ENCODE measurements around the gene CLIC3.

The CLIC3 gene

DNA sequence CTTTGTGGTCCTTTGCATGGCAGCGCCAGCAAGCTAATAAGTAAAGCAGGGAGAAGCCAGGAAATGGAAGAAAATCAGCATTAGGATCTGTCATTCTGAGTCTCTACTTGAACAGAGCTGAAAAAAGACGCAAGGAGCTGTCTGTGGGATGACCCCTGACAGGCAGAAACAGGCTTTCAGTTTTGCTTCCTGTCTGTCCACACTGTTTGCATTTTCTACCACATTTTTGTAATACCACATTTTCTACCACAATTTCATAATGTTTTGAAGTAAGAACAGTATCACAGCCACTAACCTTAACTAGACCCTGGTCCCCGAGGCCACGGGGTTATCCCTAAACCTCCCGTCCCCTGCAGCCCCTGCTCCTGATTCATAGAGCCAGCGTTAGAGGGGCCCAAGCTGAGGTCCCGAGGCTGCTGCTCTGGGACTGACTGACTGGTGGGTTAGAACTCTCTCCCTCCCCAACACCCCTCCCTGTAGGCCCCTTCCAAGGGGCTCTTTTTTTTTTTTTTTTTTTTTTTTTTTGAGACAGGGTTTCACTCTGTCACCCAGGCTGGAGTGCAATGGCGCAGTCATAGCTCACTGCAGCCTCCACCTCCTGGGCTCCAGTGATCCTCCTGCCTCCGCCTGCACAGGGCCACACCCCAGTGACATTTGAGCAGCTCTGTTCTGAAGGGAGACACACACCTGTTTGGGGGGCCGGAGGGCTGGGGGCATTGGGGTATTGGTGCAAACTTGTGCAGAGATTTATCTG lies 4.0 kb upstream of the CLIC3 start:
- no peak for DNase-seq (ENCODE audit: low read depth)

DNA sequence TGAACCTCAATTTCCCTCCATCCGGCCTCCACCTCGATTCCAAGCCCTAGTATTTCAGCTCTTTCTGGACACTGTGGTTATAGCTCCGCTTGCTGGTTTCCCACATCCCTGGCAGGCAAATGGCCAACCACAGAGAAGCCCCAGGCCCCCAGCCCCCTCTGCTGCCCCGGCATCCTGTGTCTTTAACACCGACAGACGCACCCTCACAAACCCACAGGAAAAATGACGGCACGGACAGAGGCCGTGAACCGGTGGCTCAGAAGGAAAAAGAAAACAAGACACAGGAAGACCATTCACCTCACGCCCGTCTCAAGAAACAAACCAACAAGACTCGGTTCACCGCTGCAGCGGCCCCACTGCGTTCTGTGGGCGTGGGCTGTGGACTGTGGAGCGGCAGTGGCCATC lies 1.5 kb upstream of the CLIC3 start:
- DNase-seq (ENCODE audit: low read depth) = no peak

DNA sequence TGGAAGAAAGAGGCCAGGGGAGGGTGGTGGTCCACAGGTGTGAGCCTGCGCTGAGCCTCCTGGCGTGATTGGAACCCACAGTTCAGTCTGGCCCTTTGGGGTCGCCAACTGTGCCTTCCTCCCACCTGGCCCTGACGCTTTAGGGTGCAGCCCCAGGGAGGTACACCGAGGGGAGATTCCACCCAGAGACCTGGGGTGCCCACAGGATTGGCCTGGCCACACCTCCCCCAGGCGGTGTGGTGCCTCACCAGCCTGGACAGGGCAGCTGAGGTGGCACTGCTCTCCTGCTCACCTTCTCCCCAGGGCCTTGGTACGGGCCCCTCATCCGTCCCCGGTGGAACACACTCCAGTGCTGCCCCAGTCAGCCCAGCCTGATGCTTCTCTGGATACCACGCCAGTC lies 1.0 kb upstream of the CLIC3 start:
- DNase-seq (ENCODE audit: low read depth) = no peak

DNA sequence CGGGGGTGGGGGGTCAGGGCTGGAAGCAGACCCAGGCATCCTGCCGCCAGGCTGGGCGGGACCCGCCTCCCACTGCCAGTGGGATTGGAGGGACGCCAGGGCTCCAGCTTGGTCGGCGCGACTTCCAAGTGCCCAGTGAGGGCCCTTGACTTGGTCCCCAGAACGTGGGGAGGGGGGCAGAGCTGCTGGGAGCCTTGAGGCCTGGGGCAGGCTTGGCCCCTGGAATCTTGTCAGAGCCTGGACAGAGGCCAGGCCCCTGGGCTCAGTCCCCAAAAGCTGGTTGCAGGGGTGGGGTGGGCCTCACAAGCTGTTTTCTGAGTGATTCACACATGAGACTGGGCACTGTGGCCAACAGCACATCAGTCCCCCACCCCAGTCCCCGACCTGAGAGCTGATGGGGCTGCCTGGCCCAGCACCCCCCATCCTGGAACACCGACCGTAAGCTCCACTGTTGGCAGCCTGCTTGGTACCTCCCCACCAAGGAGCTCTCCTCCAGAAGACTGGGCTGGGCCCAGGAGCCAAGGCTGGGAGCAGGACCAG lies 526 bp downstream of the CLIC3 start:
- no peak for DNase-seq (ENCODE audit: low read depth)

DNA sequence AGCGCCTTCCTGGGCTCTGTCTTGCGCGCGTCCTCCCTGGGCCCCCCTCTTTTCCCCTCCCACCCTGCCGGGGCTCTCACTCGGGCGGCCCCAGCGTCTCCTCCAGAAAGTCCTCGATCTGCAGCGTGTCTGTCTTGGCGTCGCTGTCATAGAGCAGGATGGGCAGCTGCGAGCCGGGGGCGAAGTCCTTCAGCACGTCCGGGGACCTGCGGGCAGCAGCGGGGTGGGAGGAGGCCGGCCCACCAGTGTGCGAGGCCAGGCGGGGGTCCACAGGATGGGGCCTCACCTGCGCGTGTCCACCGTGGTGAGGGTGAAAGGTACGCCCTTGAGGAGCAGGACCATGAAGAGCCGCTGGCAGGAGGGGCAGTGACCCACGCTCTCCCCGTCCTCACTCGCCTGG lies 1.0 kb downstream of the CLIC3 start:
- no peak for DNase-seq (ENCODE audit: low read depth)

DNA sequence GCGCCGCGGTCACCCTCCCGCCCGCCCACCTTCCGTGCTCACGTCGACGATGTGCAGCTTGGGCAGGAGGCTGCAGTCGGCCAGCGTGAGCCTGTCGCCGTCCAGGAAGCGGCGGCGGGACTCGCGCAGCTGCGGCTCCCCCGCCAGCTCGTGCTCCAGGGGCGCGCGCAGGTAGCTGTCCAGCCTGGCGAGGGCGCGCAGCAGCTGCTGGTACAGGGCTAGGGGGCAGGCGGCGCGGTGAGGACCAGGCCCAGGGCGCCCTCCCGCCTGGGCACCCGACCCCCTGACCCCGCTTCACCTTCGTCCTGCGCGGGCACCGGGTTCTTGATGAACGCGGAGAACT lies 1.5 kb downstream of the CLIC3 start:
- no peak for DNase-seq (ENCODE audit: low read depth)

DNA sequence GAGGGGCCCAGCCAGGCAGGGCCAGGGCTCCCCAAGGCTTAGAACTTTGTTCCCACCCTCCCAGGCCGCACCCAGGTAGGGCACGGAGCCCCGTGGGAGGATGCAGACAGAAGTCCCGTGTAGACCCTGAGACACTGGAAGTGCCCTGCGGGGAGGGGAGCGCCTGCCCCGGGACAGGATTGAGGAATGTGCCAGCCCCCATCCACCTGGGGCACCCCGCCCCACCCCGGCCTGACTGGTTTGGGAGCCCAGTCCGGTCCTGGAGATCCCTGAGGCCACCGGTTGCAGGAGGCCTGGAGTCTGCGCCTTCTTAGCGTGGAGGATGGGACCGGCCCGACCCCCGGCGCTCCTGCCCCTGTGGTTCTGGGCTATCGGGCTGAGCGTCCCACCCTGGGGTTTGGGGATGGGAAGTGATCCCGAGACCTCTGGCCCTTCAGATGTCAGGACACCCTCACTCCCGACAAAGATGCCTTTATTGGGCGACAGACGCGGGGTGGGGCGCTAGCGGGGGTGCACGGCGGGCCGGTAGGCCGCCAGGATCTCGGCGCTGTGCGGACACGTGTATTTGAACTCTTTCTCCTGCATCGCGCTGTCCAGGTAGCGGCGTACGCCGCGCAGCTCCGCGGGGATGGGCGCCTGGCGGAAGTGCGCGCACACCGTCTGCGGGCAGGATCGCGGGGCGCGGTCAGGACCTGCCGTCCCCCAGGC lies 2.0 kb downstream of the CLIC3 start:
- no peak for DNase-seq (ENCODE audit: low read depth)

DNA sequence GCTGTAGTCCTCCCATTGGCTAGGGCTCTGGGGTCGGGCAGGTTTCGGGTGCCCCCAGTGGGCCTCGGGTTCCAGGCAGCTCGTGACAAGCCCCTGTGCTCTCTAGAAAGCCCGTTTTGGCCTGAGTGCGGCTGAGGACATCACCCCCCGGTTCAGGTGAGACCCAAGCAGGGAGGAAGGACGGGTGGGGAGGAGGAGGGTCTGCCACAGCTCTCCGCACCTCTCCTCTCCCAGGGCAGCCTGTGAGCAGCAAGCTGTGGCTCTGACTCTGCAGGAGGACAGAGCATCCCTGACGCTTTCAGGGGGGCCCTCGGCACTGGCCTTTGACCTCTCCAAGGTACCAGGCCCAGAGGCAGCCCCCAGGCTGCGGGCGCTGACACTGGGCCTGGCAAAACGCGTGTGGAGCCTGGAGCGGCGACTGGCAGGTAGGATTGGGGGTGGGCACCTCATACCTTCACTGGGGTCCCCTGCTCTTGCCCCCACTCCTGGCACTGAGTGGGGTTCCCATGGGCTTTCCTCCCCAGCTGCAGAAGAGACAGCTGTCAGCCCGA lies 3.5 kb downstream of the CLIC3 start:
- no peak for DNase-seq (ENCODE audit: low read depth)

DNA sequence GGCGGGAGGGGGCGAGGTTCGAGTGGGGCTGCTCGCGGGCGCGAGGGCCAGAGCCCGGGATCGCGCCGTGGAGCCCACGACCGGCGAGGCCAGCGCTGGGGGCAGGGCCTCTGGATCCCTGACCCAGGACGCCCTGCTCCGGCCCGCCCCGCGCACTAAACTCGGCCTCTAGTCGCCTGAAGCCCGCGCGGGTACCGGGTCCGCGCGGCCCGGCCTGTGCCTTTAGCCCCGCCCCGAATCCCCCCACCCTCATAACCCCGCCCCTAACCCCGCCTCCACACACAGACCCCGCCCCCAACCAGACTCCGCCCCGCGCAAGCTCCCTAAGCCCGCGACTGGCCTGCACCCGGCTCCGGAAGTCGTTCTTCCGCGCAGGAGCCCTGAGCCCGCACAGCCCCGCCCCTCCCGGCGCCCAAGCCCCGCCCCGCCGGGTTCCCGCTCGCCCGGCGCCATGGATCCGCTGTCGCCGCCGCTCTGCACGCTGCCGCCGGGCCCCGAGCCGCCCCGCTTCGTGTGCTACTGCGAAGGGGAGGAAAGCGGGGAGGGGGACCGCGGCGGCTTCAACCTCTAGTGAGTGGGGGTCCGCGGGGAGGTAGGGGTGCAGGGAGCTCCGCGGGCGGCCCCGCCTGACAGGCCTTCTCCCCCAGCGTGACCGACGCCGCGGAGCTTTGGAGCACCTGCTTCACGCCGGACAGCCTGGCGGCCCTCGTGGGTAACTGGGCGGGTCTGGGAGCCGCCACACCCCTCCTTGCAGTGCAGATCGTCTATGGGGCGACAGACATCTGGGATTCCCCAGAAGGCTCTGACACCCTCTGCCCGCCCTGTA lies 4.2 kb downstream of the CLIC3 start, which contains the start of gene PAXX:
Gene PAXX (plus strand): TSS at position 430 of the 826 bp plus-strand sequence. CDS start 22 bp downstream, at position 452.
- DNase-seq (ENCODE audit: low read depth) = peak; percentile 88

DNA sequence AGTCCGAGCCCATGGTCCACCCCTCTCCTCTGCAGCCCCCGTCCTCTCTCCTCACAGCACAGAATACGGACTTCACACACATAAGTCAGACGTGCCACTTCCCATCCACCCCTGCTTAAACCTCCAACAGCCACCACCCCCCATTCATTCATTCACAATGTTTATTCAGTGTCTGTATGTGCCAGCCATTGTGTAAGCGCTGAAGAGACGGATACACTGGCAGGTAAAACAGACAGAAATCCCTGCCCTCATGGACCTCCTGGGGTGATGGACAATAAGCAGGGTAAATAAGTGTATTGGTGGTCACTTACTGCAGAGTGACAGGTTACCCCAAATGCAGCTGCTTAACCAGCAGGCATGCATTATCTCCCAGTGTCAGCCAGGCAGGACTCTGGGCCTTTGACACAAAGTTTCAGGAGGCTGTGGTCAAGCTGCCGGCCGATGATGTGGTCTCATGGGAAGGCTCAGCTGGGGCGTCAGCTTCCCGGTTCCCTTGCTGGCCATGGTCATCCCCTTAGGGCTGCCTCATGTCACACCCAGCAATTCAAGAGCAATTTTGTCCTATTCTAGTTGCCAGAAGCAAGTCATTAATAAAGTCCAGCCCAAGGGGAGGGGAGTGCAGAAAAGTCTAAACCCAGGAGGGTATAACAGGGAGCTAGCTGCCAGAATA lies 6.0 kb downstream of the CLIC3 start:
- no peak for DNase-seq (ENCODE audit: low read depth)

DNA sequence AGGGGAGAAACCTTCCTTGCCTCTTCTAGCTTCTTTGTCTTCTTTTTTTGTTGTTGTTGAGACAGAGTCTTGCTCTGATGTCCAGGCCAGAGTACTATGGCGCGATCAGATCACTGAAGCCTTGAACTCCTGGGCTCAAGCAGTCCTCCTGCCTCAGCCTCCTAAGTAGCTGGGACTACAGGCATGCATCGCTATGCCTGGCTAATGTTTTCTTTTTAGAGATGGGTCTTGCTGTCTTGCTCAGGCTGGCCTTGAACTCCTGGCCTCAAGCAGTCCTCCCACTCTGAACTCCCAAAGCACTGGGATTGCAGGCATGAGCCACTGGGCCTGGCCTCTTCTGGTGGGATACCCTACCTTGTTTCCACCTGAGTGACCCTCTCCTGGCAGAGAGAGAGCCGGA lies 7.5 kb downstream of the CLIC3 start:
- no peak for DNase-seq (ENCODE audit: low read depth)

DNA sequence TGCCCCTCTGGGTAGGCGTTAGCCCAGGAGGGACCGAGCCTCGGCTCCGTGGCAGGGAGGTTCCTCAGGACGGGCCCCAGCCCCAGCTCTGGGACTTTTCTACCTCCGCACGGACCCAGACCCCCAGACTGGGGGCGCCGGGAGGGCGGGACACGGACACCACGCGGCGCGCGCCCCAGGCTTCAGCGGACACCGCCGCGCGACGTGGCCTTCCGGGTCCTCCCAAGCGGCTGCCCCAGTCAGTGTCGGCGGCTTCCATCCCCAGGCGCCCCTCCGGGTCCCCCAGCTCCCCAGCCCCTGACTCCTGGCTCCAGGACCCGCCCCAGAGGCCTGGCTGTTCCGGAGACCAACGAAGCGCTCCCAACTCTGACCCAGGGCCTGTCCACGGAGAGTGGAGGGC lies 10.5 kb downstream of the CLIC3 start:
- no peak for DNase-seq (ENCODE audit: low read depth)

DNA sequence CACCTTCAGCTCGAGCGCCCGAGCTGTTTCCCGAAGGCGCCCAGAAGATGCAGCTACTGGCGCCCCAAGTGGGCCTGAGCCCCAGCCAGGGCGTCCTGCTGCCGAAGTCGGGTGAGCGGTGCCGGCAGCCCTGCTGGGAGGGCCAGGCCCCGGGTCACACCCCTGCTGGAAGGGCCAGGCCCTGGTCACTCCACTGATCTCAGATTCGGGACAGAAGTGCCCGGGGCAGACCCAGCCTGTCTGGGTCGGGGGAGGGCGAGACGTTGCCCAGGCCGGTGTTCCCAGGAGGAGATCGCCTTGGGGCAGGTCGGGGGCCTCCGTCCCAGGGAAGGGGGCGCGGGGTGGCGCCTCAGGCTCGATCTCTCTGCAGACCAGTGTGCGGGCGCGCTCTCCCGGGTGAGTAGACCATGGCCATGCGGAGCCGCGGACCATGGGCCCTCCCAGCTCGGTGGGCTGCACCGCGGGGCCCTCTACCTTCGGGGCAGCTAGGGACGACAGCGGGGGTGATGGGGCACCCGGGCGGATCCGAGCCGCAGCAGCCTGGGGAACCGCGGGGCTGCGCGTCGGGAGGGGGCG lies 11.3 kb downstream of the CLIC3 start:
- DNase-seq (ENCODE audit: low read depth) = no peak

DNA sequence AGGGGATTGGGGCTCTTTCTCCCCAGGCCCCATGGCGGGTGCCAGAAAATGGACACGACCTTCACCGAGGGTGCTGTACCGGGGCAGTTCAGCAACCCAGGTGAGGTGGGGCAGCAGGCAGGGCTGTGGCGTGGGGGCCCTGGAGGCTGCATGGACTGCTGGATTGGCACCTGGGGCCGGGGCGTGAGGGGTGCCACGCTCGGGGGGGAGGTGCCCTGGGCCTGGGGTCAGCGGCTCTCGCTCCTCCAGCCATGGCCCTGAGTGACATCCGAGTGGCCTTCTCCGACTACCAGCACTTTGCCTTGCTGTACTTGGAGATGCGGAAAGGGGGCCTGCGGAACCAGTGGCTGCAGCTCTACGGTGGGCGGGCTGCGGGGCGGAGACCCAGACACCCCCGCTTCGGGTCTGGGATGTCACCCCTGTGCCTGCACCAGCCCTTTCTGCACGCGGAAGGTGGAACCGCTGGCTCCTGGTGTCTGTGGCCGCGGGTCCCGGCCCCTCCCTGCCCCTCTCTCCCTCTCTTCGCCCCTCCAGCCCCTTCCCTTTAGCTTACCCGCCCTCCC lies 11.8 kb downstream of the CLIC3 start:
- DNase-seq (ENCODE audit: low read depth) = no peak

DNA sequence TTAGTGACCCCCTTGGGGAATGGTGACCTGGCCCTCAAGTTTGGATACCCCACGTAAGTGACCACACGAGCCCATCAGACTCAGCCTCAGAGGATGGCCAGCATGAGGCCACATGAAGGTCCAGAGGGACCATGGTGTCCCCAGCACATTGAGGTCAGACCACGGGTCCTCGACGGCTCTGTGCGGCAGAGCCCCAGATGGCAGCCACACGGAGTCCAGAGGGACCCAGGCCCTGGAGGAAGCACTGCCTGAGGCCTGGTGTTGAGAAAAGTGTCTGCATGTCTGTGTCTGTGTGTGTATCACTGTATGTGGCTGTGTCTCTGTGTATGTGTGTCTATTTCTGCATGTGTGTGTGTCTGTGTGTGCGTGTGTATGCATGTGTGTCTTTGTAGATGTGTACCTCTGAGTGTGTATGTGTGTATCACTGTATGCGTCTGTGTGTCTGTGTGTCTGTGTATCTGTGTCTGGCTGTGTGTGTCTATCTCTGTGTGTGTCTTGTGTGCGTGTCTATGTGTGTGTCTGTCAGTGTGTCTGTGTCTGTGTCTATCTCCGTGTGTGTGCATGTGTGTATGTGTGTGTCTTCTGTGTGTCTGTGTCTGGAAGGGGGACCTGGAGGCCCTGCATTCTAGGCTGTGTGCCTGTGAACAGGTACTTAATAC lies 12.6 kb downstream of the CLIC3 start:
- DNase-seq (ENCODE audit: low read depth) = no peak

DNA sequence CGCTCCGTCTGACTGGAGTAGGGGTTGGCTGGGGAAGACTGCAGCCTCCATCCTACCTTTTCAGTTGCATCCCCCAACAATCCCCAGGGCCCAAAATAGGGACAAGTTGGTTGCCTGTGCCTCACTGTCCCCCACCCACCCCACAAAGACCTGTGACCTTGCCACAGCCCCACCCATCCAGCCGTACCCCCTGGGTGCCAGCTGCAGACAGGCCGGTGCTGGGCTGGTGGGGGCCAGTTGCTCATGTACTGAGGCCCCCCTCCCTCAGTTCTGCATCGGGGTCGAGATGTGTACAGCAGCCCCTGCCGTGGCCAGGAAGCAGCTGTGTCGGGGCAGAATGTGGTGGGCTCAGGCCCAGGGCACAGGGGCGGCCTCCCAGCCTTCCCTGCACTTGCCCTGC lies 13.2 kb downstream of the CLIC3 start:
- DNase-seq (ENCODE audit: low read depth) = no peak

DNA sequence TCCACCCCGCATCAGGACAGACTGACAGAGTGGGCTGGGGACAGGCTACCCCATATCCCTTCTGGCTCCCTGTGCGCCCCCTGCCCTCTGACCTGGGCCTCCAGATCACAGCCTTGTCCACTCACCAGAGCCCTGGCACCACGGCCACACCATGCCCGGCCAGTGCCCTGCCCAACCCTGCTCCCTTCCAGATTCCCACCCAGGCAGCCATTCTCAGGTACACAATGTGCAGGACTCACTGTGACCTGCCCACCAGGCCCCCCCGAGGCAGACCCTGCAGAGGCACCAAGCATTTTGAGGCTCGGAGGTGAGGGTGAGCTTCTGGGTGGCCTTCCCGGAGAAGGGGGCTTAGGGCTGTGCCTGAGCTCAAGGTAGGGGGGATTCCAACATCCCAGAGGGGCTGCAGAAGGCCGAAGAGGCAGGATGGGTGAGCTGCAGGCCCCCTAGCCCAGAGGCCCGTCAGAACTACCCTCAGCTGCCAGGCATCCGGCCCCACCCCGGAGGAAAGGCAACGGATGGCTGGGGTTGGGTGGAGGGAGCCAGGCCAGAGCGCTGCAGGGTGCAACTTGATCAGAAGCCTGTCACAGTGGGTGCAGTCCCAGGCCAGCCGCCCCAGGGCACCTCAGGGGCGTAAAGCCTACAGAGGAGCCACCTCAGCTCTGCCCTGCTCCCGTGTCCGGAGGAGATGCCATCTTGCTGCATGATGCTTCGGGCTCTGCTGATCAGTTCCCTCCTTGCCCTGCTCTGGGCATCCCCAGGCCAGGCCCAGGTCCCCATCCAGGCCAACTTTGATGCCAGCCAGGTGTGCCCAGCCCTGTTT lies 13.9 kb downstream of the CLIC3 start, which contains the start of gene LCNL1:
Gene LCNL1 (plus strand): TSS at position 762 of the 820 bp plus-strand sequence. CDS start 594 bp downstream, outside the sequence.
- no peak for DNase-seq (ENCODE audit: low read depth)

DNA sequence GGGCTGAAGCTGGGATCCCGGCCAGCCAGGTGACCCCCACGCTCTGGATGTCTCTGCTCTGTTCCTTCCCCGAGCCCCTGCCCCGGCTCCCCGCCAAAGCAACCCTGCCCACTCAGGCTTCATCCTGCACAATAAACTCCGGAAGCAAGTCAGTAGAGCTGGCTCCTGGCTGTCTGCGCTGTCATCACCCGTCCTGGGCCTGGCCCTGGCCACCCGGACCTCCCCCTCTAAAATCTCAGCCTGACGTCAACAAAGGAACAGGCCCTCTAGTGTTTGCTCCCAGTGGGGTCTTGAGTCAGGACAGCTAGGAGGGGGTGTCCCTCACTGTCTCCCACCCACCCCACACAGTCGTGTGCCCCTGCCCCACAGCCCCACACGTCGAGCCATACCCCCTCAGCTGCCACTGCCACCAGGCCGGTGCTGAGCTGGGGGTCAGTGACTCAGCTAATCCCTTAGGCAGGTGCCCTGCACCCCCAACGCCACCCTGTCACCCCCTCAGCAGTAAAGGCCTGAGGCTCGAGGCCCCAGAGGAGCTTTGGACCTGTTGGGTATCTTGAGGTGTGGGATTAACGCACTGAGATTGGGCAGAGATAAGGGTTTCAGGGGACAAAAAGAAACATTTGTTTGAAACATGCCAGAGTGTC lies 14.7 kb downstream of the CLIC3 start:
- no peak for DNase-seq (ENCODE audit: low read depth)
